WI38 (cell line): ENCODE results near the gene MGA.

Source experiments
- H3K4me3 ChIP-seq: 2 replicates; pipeline ENCODE4 v1.5.1; 2011; ENCODE audit warnings: low read depth, mild to moderate bottlenecking, control low read depth, low read length
- CTCF ChIP-seq: IDR thresholded peaks from 2 replicates; pipeline ENCODE4 v1.5.1; 2012; ENCODE audit warnings: low read depth, mild to moderate bottlenecking, control low read depth, low read length

Gene MGA

GRCh38 chr15:41774062-41774881 lies 114.1 kb downstream of the MGA start, which contains the start of gene MAPKBP1:
Gene MAPKBP1, plus strand, starts transcription at chr15:41774484. Its CDS starts 792 bp downstream, at chr15:41775276.
- peak; percentile 74 for TF ChIP-seq CTCF
- peak within 1 kb of the TSS; percentile 75 for H3K4me3 ChIP-seq

GRCh38 chr15:41774882-41775417 lies 114.7 kb downstream of the MGA start:
- no peak for TF ChIP-seq CTCF

GRCh38 chr15:41775651-41776050 lies 115.4 kb downstream of the MGA start:
- H3K4me3 ChIP-seq: peak overlapping the region; percentile 75

More at GRCh38 chr15:41774882-41775417, 114.7 kb downstream of the MGA start:
- H3K4me3 ChIP-seq: peak overlapping the region; percentile 75

GRCh38 chr15:41777421-41777973 lies 117.3 kb downstream of the MGA start:
- peak overlapping the region; percentile 12; the same call in 1 of the 2 replicates for H3K4me3 ChIP-seq

More at GRCh38 chr15:41775651-41776050, 115.4 kb downstream of the MGA start:
- TF ChIP-seq CTCF: no peak

GRCh38 chr15:41778521-41778920 lies 118.3 kb downstream of the MGA start:
- TF ChIP-seq CTCF: no peak
- H3K4me3 ChIP-seq: no peak overlapping the region

More at GRCh38 chr15:41777421-41777973, 117.3 kb downstream of the MGA start:
- no peak for TF ChIP-seq CTCF

GRCh38 chr15:41779662-41780157 lies 119.5 kb downstream of the MGA start:
- H3K4me3 ChIP-seq: 0 out of 2 replicates have a peak overlapping the region, but pooled peaks have one; percentile 0
- TF ChIP-seq CTCF: no peak
